ENCODE results near the gene NUAK2.

Gene NUAK2

GRCh38 chr1:205279986-205280385 is 41.6 kb downstream of the NUAK2 start:
- peak overlapping the region; percentile 61 for H3K27ac Mint-ChIP-seq

GRCh38 chr1:205276689-205277065 is 44.9 kb downstream of the NUAK2 start:
- Mint-ChIP-seq H3K4me1 (peaks cover 69% of the 10 kb centered on the region), H3K36me3 (no peaks in the 10 kb centered on the region), H3K27me3 (no peaks in the 10 kb centered on the region), H3K27ac (no peak overlapping the region), H3K9me3 (no peaks in the 10 kb centered on the region), H3K4me3 (no peak overlapping the region)

More at GRCh38 chr1:205279986-205280385, 41.6 kb downstream of the NUAK2 start:
- Mint-ChIP-seq H3K4me3 (peak overlapping the region; percentile 65), H3K4me1 (peaks cover 81% of the 10 kb centered on the region), H3K36me3 (no peaks in the 10 kb centered on the region), H3K27me3 (no peaks in the 10 kb centered on the region), H3K9me3 (no peaks in the 10 kb centered on the region)

DNA sequence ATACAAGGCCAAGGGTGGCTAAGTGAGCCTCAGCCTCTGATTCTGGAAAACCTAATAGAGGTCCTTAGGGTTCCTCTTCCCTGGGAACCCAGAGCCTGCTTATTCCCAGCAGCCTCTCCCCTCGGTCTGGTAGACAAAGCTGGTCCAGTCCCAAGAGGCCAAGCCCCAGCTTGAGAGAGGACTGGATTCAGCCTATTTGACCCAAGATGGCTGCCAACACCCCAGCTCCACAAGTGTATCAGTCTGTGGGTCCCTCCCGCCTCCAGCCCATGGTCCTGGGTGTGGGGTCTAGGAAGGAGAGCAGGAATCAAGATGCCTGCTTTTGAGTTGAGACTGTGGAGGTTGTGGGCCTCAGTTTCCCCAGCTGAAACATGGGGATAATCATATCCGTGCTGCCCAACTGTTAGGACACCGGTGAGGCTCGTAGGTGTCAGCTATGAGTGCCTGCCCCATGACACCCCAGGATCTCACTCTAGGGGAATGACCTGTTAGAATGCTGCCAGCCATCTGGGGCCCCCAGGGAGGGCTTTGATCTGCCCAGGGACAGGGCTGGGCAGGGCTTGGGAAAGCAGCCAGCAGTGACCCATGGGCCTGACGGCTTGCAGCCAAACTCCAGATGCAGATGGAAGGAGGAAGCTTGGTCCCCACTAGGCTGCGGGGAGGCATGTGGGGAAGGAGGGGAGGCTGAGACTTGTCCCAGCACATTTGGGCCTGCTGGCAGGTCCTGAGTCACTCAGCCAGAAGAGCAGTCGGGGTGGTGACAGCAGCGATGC is 45.4 kb downstream of the NUAK2 start:
- H3K4me3 Mint-ChIP-seq = peak overlapping the region; percentile 51
- H3K9me3 Mint-ChIP-seq = no peaks in the 10 kb centered on the region
- no peaks in the 10 kb centered on the region for H3K27me3 Mint-ChIP-seq
- no peaks in the 10 kb centered on the region for H3K36me3 Mint-ChIP-seq
- H3K27ac Mint-ChIP-seq = no peak overlapping the region
- peaks cover 68% of the 10 kb centered on the region for H3K4me1 Mint-ChIP-seq

GRCh38 chr1:205275133-205275532 is 46.4 kb downstream of the NUAK2 start:
- H3K4me3 Mint-ChIP-seq = peak overlapping the region; percentile 44
- H3K27me3 Mint-ChIP-seq = no peaks in the 10 kb centered on the region
- peak overlapping the region; percentile 68 for H3K27ac Mint-ChIP-seq
- no peaks in the 10 kb centered on the region for H3K9me3 Mint-ChIP-seq
- H3K4me1 Mint-ChIP-seq = peaks cover 58% of the 10 kb centered on the region
- no peaks in the 10 kb centered on the region for H3K36me3 Mint-ChIP-seq

GRCh38 chr1:205274041-205274691 is 47.4 kb downstream of the NUAK2 start:
- Mint-ChIP-seq H3K4me3 (peak overlapping the region; percentile 30), H3K36me3 (no peaks in the 10 kb centered on the region), H3K27me3 (no peaks in the 10 kb centered on the region), H3K4me1 (peaks cover 48% of the 10 kb centered on the region), H3K27ac (no peak overlapping the region), H3K9me3 (no peaks in the 10 kb centered on the region)

GRCh38 chr1:205273551-205273982 is 48.0 kb downstream of the NUAK2 start:
- no peaks in the 10 kb centered on the region for H3K27me3 Mint-ChIP-seq
- H3K4me3 Mint-ChIP-seq = peak overlapping the region; percentile 30
- H3K4me1 Mint-ChIP-seq = peaks cover 42% of the 10 kb centered on the region
- no peaks in the 10 kb centered on the region for H3K36me3 Mint-ChIP-seq
- H3K27ac Mint-ChIP-seq = no peak overlapping the region
- H3K9me3 Mint-ChIP-seq = no peaks in the 10 kb centered on the region

- no peak overlapping the region for H3K27ac Mint-ChIP-seq
- H3K27me3 Mint-ChIP-seq = no peaks in the 10 kb centered on the region
- H3K9me3 Mint-ChIP-seq = no peaks in the 10 kb centered on the region
- no peak overlapping the region for H3K4me3 Mint-ChIP-seq
- no peaks in the 10 kb centered on the region for H3K36me3 Mint-ChIP-seq
- H3K4me1 Mint-ChIP-seq = peaks cover 33% of the 10 kb centered on the region
These were observed 49.0 kb downstream of the NUAK2 start for GRCh38 chr1:205272536-205272935.

GRCh38 chr1:205271745-205272144 is 49.8 kb downstream of the NUAK2 start:
- H3K36me3 Mint-ChIP-seq = no peaks in the 10 kb centered on the region
- no peaks in the 10 kb centered on the region for H3K27me3 Mint-ChIP-seq
- no peaks in the 10 kb centered on the region for H3K9me3 Mint-ChIP-seq
- H3K4me3 Mint-ChIP-seq = no peak overlapping the region
- no peak overlapping the region for H3K27ac Mint-ChIP-seq
- peaks cover 30% of the 10 kb centered on the region for H3K4me1 Mint-ChIP-seq

DNA sequence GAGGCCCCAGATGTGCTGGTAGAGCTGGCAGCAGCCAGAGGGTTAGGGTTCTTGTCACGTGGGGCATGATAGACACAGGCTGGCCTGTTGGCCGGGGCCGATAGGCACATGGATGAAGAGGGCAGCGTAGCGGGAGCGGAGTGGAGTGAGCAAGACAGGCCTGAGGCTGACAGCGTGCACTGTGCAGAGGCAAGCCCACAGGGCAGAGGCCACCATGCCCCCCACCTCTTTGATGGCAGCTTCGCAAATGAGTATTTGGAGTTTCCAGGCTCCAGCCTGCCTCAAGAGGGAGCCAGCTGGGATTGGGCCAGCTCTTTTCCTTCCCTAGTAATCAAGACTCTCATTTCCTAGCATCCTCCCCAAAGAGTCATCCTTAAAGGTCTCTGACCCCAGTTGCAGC is 50.3 kb downstream of the NUAK2 start:
- H3K36me3 Mint-ChIP-seq = no peaks in the 10 kb centered on the region
- no peak overlapping the region for H3K4me3 Mint-ChIP-seq
- H3K27me3 Mint-ChIP-seq = no peaks in the 10 kb centered on the region
- H3K9me3 Mint-ChIP-seq = no peaks in the 10 kb centered on the region
- H3K4me1 Mint-ChIP-seq = peaks cover 26% of the 10 kb centered on the region
- H3K27ac Mint-ChIP-seq = no peak overlapping the region

DNA sequence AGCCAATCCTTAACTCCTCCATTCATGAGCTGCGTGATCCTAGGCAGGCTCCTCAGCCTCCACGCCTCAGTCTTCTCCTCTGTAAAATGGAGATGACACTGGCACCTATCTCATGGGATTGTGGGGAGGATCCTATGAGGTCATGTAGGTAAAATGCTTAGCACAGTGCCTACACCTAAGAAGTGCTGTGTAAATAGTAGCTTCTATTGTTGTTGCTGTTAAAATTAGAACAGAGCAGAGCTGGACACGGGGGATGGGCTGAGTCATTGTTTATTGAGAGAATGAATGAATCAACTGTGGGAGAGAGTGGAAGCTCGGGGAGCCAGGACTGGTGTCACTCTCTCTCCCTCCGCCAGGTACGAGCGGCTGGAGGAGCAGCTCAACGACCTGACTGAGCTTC is 50.8 kb downstream of the NUAK2 start:
- no peaks in the 10 kb centered on the region for H3K36me3 Mint-ChIP-seq
- H3K4me1 Mint-ChIP-seq = peaks cover 24% of the 10 kb centered on the region
- no peaks in the 10 kb centered on the region for H3K27me3 Mint-ChIP-seq
- H3K27ac Mint-ChIP-seq = no peak overlapping the region
- no peak overlapping the region for H3K4me3 Mint-ChIP-seq
- no peaks in the 10 kb centered on the region for H3K9me3 Mint-ChIP-seq

DNA sequence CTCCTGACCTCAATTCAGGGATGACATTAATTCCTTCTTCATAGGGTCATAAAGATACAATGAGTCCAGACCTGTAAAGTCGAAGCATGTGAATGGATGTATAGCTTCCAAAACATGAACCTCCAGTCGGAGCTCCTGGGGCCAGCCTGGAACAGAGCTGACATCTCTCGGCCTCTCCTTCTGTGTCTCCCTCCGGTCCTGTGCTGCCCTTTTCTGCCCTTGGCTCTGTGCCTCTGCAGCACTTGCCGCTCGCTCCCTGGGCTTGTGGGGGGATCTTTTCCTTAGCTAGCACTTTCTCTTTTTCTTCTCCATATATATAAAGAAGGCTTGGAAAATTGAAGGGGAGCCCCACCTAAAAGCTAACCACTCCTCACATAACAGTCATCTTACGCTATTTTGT is 51.3 kb downstream of the NUAK2 start:
- H3K4me1 Mint-ChIP-seq = peaks cover 19% of the 10 kb centered on the region
- no peak overlapping the region for H3K4me3 Mint-ChIP-seq
- no peaks in the 10 kb centered on the region for H3K36me3 Mint-ChIP-seq
- no peaks in the 10 kb centered on the region for H3K9me3 Mint-ChIP-seq
- H3K27me3 Mint-ChIP-seq = no peaks in the 10 kb centered on the region
- no peak overlapping the region for H3K27ac Mint-ChIP-seq

GRCh38 chr1:205269711-205270110 is 51.8 kb downstream of the NUAK2 start:
- no peaks in the 10 kb centered on the region for H3K36me3 Mint-ChIP-seq
- H3K27me3 Mint-ChIP-seq = no peaks in the 10 kb centered on the region
- H3K27ac Mint-ChIP-seq = no peak overlapping the region
- H3K4me3 Mint-ChIP-seq = no peak overlapping the region
- no peaks in the 10 kb centered on the region for H3K9me3 Mint-ChIP-seq
- peaks cover 14% of the 10 kb centered on the region for H3K4me1 Mint-ChIP-seq

- Mint-ChIP-seq H3K36me3 (no peaks in the 10 kb centered on the region), H3K4me3 (no peak overlapping the region), H3K4me1 (peaks cover 9% of the 10 kb centered on the region), H3K9me3 (no peaks in the 10 kb centered on the region), H3K27ac (peak overlapping the region; percentile 17), H3K27me3 (no peaks in the 10 kb centered on the region)
These were observed 52.5 kb downstream of the NUAK2 start for GRCh38 chr1:205268846-205269680.

DNA sequence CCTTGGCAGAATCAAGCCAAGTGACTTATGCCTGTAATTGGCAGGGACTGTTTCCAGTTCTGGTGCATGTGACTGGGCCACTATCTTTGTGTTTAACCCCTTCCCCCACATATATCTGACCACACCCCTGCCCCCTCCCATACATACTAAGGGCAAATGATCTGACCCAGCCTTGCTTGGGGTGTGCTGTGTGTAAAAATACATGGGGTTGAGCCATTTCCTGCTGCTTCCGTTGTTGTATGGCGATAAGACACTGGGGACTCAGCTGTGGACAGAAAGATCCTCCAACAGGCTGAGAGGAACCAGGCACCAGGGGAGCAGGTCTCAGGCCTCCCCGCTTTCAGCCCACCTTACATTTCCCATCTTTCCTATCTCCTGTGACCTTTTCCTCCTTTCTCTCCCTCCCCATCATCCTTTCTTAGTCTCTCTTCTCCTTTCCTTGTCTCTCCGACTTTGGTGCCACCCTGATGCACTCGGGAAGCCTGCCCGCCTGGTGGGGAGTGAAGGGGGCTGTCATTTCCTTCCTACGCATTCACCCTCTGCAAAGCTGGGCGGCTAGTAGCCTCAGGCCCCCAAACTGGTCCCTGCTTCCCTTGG is 54.1 kb downstream of the NUAK2 start:
- no peak overlapping the region for H3K4me3 Mint-ChIP-seq
- H3K4me1 Mint-ChIP-seq = peaks cover 6% of the 10 kb centered on the region
- H3K27ac Mint-ChIP-seq = no peak overlapping the region

GRCh38 chr1:205266611-205267305 is 54.8 kb downstream of the NUAK2 start:
- Mint-ChIP-seq H3K4me1 (peaks cover 10% of the 10 kb centered on the region), H3K4me3 (no peak overlapping the region), H3K36me3 (no peaks in the 10 kb centered on the region), H3K9me3 (no peaks in the 10 kb centered on the region), H3K27me3 (no peaks in the 10 kb centered on the region), H3K27ac (no peak overlapping the region)

More for the DNA sequence above, 54.1 kb downstream of the NUAK2 start:
- H3K9me3 Mint-ChIP-seq = no peaks in the 10 kb centered on the region
- H3K27me3 Mint-ChIP-seq = no peaks in the 10 kb centered on the region
- H3K36me3 Mint-ChIP-seq = no peaks in the 10 kb centered on the region
